Measurements from ENCODE around the gene FBXO27. TPM values are rescaled to one million over a fixed set of nuclear protein-coding genes. Genes with fewer than 3 reads are reported as not detected.
A peak's percentile ranks its signal among the peaks of the same experiment; 100 is the strongest.

The FBXO27 gene
- total RNA-seq, 4 donors from 2014 or later, result 3.4 to 11.3 (median 7.8) TPM

GRCh38 chr19:38978326-38978689 lies 54.0 kb downstream of the FBXO27 start:
- intact Hi-C loops (cut with DNase I; ENCODE audit: low total_unique reads), result no loop called here
- no peaks in the 10 kb centered on the region for H3K9me3 ChIP-seq
- H3K4me3 ChIP-seq, result no peak overlapping the region
- DNase-seq, result no peak
- no peaks in the 10 kb centered on the region for H3K27me3 ChIP-seq
- TF ChIP-seq POLR2A (IDR thresholded peaks at IDR 0.05) (no peak), CTCF (IDR thresholded peaks at IDR 0.05) (no peak)
- H3K4me1 ChIP-seq, result no peaks in the 10 kb centered on the region
- no peaks in the 10 kb centered on the region for H3K36me3 ChIP-seq
- H3K27ac ChIP-seq, result no peak overlapping the region

- Histone ChIP-seq H3K27ac (no peak overlapping the region), H3K36me3 (no peaks in the 10 kb centered on the region), H3K4me1 (no peaks in the 10 kb centered on the region), H3K27me3 (no peaks in the 10 kb centered on the region), H3K4me3 (no peak overlapping the region), H3K9me3 (no peaks in the 10 kb centered on the region)
- no peak for TF ChIP-seq CTCF (IDR thresholded peaks at IDR 0.05)
- no peak for TF ChIP-seq POLR2A (IDR thresholded peaks at IDR 0.05)
- intact Hi-C loops (cut with DNase I; ENCODE audit: low total_unique reads), result no loop called here
- DNase-seq, result no peak
Measured at GRCh38 chr19:38977445-38978325, 54.7 kb downstream of the FBXO27 start.

GRCh38 chr19:38975861-38976271 lies 56.5 kb downstream of the FBXO27 start:
- peak in 1 of 2 donors; percentile 51 for DNase-seq
- no peaks in the 10 kb centered on the region for H3K27me3 ChIP-seq
- intact Hi-C loops (cut with DNase I; ENCODE audit: low total_unique reads), result no loop called here
- no peaks in the 10 kb centered on the region for H3K36me3 ChIP-seq
- H3K27ac ChIP-seq, result peak overlapping the region; percentile 94 to 96
- no peaks in the 10 kb centered on the region for H3K9me3 ChIP-seq
- no peaks in the 10 kb centered on the region for H3K4me1 ChIP-seq
- no peak for TF ChIP-seq CTCF (IDR thresholded peaks at IDR 0.05)
- H3K4me3 ChIP-seq, result peak overlapping the region; percentile 72 to 75

GRCh38 chr19:38975214-38975860 lies 57.0 kb downstream of the FBXO27 start, which contains the start of gene FBXO17:
Gene FBXO17, minus strand, starts transcription at chr19:38975742. Its CDS starts 25,423 bp downstream, at chr19:38950319.
- peak; percentile 51 to 75 for DNase-seq
- peak in 1 of 2 donors; percentile 40 for TF ChIP-seq POLR2A (IDR thresholded peaks at IDR 0.05)
- peak in 1 of 4 experiments; percentile 9 for TF ChIP-seq CTCF (IDR thresholded peaks at IDR 0.05)
- intact Hi-C loops (cut with DNase I; ENCODE audit: low total_unique reads), result no loop called here
- Histone ChIP-seq H3K27ac (peak within 1 kb of the TSS; percentile 94 to 96), H3K9me3 (no peaks in the 10 kb centered on the region), H3K4me3 (peak within 1 kb of the TSS; percentile 72 to 75), H3K27me3 (no peaks in the 10 kb centered on the region), H3K4me1 (no peaks in the 10 kb centered on the region), H3K36me3 (no peaks in the 10 kb centered on the region)
